ENCODE data around the gene FSTL4. TPM values are rescaled to one million over a fixed set of nuclear protein-coding genes. Genes with fewer than 3 reads are reported as not detected.

FSTL4 gene
- total and polyA plus RNA-seq, 2 experiments from 2014 or later = 1.4 to 2.8 TPM

DNA sequence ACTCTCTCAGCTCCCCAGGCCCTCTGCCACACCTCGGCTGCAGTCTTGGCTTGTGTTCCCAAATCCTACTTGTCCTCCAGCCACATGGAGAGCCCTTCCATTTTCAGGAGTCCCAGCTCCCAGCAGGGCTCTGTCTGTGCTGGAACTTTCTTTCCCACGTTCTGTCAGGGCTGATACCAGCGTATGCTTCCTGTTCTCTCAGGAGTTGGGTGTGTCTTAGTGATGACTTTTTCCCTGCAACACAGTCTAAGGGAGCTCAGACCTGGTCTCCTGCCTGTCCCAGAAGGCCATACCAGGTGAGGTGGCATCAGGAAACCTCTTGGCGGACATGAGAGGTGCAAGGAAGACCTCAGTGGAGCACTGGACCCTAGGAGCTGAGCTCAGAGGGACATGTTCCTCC, 334.0 kb downstream of the FSTL4 start:
- Histone ChIP-seq H3K36me3 (ENCODE audit: insufficient read depth) (no peaks in the 10 kb centered on the region), H3K79me2 (replicated peaks; ENCODE audit: insufficient read depth) (no peaks in the 10 kb centered on the region), H3K4me1 (ENCODE audit: insufficient read depth) (no peaks in the 10 kb centered on the region), H3K27me3 (ENCODE audit: insufficient read depth) (no peaks in the 10 kb centered on the region), H3F3A (replicated peaks; ENCODE audit: low read depth) (no peaks in the 10 kb centered on the region), H3K9me2 (ENCODE audit: insufficient read depth) (peaks cover 3% of the 10 kb centered on the region; the same call in 1 of the 2 replicates), H3K4me2 (no peak overlapping the region), H3K27ac (ENCODE audit: low read depth) (no peak overlapping the region), H4K20me1 (replicated peaks; ENCODE audit: insufficient read depth) (no peaks in the 10 kb centered on the region), H2AFZ (no peak overlapping the region), H3K4me3 (no peak overlapping the region)
- Mint-ChIP-seq H3K27me3 (ENCODE audit: insufficient read depth, low read depth, poor library complexity) (peaks cover 7% of the 10 kb centered on the region), H3K27ac (no peak overlapping the region), H3K4me1 (no peaks in the 10 kb centered on the region), H3K36me3 (ENCODE audit: low read depth) (peaks cover 2% of the 10 kb centered on the region; the same call in 1 of the 3 replicates), H3K4me3 (no peak overlapping the region), H3K9me3 (peaks cover 17% of the 10 kb centered on the region)
- DNase-seq (ENCODE audit: low spot score) (no peak), ATAC-seq (no peak)
- TF ChIP-seq ZNF114 (CRISPR knock-in tag; IDR thresholded peaks at IDR 0.05) (no peak), NANOG (IDR thresholded peaks at IDR 0.05; ENCODE audit: borderline replicate concordance) (no peak), ZNF331 (CRISPR knock-in tag; IDR thresholded peaks at IDR 0.05; ENCODE audit: low read depth) (no peak), REST (IDR thresholded peaks at IDR 0.05; ENCODE audit: unreplicated experiment) (no peak), JUNB (IDR thresholded peaks at IDR 0.05; ENCODE audit: unreplicated experiment) (no peak), CREB1 (CRISPR knock-in tag; IDR thresholded peaks at IDR 0.05; ENCODE audit: low read depth) (no peak), POLR2AphosphoS5 (IDR thresholded peaks at IDR 0.05; ENCODE audit: low read depth) (no peak), EZH2phosphoT487 (IDR thresholded peaks at IDR 0.05; ENCODE audit: unreplicated experiment) (no peak), STAT1 (IDR thresholded peaks at IDR 0.05; ENCODE audit: unreplicated experiment) (no peak), EZH2 (IDR thresholded peaks at IDR 0.05; ENCODE audit: low read depth, unreplicated experiment) (no peak)
- TF ChIP-seq, protein P1, sequence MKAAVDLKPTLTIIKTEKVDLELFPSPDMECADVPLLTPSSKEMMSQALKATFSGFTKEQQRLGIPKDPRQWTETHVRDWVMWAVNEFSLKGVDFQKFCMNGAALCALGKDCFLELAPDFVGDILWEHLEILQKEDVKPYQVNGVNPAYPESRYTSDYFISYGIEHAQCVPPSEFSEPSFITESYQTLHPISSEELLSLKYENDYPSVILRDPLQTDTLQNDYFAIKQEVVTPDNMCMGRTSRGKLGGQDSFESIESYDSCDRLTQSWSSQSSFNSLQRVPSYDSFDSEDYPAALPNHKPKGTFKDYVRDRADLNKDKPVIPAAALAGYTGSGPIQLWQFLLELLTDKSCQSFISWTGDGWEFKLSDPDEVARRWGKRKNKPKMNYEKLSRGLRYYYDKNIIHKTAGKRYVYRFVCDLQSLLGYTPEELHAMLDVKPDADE (IDR thresholded peaks at IDR 0.05) = no peak
- TF ChIP-seq, protein P2, sequence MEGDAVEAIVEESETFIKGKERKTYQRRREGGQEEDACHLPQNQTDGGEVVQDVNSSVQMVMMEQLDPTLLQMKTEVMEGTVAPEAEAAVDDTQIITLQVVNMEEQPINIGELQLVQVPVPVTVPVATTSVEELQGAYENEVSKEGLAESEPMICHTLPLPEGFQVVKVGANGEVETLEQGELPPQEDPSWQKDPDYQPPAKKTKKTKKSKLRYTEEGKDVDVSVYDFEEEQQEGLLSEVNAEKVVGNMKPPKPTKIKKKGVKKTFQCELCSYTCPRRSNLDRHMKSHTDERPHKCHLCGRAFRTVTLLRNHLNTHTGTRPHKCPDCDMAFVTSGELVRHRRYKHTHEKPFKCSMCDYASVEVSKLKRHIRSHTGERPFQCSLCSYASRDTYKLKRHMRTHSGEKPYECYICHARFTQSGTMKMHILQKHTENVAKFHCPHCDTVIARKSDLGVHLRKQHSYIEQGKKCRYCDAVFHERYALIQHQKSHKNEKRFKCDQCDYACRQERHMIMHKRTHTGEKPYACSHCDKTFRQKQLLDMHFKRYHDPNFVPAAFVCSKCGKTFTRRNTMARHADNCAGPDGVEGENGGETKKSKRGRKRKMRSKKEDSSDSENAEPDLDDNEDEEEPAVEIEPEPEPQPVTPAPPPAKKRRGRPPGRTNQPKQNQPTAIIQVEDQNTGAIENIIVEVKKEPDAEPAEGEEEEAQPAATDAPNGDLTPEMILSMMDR (conservative IDR thresholded peaks at IDR 0.05; ENCODE audit: low read depth in 2 of 2) = no peak
- TF ChIP-seq, protein P3, sequence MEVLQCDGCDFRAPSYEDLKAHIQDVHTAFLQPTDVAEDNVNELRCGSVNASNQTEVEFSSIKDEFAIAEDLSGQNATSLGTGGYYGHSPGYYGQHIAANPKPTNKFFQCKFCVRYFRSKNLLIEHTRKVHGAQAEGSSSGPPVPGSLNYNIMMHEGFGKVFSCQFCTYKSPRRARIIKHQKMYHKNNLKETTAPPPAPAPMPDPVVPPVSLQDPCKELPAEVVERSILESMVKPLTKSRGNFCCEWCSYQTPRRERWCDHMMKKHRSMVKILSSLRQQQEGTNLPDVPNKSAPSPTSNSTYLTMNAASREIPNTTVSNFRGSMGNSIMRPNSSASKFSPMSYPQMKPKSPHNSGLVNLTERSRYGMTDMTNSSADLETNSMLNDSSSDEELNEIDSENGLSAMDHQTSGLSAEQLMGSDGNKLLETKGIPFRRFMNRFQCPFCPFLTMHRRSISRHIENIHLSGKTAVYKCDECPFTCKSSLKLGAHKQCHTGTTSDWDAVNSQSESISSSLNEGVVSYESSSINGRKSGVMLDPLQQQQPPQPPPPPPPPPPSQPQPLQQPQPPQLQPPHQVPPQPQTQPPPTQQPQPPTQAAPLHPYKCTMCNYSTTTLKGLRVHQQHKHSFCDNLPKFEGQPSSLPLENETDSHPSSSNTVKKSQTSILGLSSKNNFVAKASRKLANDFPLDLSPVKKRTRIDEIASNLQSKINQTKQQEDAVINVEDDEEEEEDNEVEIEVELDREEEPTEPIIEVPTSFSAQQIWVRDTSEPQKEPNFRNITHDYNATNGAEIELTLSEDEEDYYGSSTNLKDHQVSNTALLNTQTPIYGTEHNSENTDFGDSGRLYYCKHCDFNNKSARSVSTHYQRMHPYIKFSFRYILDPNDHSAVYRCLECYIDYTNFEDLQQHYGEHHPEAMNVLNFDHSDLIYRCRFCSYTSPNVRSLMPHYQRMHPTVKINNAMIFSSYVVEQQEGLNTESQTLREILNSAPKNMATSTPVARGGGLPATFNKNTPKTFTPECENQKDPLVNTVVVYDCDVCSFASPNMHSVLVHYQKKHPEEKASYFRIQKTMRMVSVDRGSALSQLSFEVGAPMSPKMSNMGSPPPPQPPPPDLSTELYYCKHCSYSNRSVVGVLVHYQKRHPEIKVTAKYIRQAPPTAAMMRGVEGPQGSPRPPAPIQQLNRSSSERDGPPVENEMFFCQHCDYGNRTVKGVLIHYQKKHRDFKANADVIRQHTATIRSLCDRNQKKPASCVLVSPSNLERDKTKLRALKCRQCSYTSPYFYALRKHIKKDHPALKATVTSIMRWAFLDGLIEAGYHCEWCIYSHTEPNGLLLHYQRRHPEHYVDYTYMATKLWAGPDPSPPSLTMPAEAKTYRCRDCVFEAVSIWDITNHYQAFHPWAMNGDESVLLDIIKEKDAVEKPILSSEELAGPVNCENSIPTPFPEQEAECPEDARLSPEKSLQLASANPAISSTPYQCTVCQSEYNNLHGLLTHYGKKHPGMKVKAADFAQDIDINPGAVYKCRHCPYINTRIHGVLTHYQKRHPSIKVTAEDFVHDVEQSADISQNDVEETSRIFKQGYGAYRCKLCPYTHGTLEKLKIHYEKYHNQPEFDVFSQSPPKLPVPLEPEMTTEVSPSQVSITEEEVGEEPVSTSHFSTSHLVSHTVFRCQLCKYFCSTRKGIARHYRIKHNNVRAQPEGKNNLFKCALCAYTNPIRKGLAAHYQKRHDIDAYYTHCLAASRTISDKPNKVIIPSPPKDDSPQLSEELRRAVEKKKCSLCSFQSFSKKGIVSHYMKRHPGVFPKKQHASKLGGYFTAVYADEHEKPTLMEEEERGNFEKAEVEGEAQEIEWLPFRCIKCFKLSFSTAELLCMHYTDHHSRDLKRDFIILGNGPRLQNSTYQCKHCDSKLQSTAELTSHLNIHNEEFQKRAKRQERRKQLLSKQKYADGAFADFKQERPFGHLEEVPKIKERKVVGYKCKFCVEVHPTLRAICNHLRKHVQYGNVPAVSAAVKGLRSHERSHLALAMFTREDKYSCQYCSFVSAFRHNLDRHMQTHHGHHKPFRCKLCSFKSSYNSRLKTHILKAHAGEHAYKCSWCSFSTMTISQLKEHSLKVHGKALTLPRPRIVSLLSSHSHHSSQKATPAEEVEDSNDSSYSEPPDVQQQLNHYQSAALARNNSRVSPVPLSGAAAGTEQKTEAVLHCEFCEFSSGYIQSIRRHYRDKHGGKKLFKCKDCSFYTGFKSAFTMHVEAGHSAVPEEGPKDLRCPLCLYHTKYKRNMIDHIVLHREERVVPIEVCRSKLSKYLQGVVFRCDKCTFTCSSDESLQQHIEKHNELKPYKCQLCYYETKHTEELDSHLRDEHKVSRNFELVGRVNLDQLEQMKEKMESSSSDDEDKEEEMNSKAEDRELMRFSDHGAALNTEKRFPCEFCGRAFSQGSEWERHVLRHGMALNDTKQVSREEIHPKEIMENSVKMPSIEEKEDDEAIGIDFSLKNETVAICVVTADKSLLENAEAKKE (CRISPR knock-in tag; IDR thresholded peaks at IDR 0.05) = no peak
